WTC11 (cell line): ENCODE measurements around the gene LY6G6C.

ENCODE experiments used
- CREM ChIP-seq: sonication (generic); formaldehyde crosslinking; IDR thresholded peaks from 2 replicates; pipeline ENCODE4 v1.8.1; 2022; ENCODE audit warnings: mild to moderate bottlenecking, missing genetic modification reagents, moderate library complexity
- CTCF ChIP-seq: fragments of 200-600 bp; IDR thresholded peaks from 2 replicates; pipeline ENCODE4 v1.8.0; 2022; ENCODE audit warnings: antibody characterized with exemption
- E2F1 ChIP-seq: sonication (generic); formaldehyde crosslinking; IDR thresholded peaks from 2 replicates; pipeline ENCODE4 v1.8.0; 2022; ENCODE audit warnings: mild to moderate bottlenecking, missing genetic modification reagents
- ESRRA ChIP-seq: sonication (generic); formaldehyde crosslinking; IDR thresholded peaks from 2 replicates; pipeline ENCODE4 v1.8.1; 2022; ENCODE audit warnings: mild to moderate bottlenecking, missing genetic modification reagents, borderline replicate concordance
- ETV6 ChIP-seq: sonication (generic); formaldehyde crosslinking; IDR thresholded peaks from 2 replicates; pipeline ENCODE4 v1.8.1; 2022; ENCODE audit warnings: mild to moderate bottlenecking, missing genetic modification reagents
- PRDM15 ChIP-seq: sonication (generic); formaldehyde crosslinking; IDR thresholded peaks from 2 replicates; pipeline ENCODE4 v1.8.0; 2022; ENCODE audit warnings: missing genetic modification reagents
- SMAD4 ChIP-seq: sonication (generic); formaldehyde crosslinking; IDR thresholded peaks from 2 replicates; pipeline ENCODE4 v1.8.0; 2022; ENCODE audit warnings: mild to moderate bottlenecking, missing genetic modification reagents
- ZBTB21 ChIP-seq: sonication (generic); formaldehyde crosslinking; IDR thresholded peaks from 2 replicates; pipeline ENCODE4 v1.8.1; 2023; ENCODE audit warnings: mild to moderate bottlenecking, missing genetic modification reagents, borderline replicate concordance
- ZNF219 ChIP-seq: sonication (generic); formaldehyde crosslinking; IDR thresholded peaks from 2 replicates; pipeline ENCODE4 v1.8.0; 2023; ENCODE audit warnings: missing genetic modification reagents, mild to moderate bottlenecking, borderline replicate concordance
- TF ChIP-seq, protein P1 (sequence below): sonication (generic); formaldehyde crosslinking; conservative IDR thresholded peaks from 2 replicates; pipeline ENCODE4 v1.8.1; 2023; ENCODE audit warnings: mild to moderate bottlenecking, low read depth, missing genetic modification reagents, moderate library complexity

DNA sequence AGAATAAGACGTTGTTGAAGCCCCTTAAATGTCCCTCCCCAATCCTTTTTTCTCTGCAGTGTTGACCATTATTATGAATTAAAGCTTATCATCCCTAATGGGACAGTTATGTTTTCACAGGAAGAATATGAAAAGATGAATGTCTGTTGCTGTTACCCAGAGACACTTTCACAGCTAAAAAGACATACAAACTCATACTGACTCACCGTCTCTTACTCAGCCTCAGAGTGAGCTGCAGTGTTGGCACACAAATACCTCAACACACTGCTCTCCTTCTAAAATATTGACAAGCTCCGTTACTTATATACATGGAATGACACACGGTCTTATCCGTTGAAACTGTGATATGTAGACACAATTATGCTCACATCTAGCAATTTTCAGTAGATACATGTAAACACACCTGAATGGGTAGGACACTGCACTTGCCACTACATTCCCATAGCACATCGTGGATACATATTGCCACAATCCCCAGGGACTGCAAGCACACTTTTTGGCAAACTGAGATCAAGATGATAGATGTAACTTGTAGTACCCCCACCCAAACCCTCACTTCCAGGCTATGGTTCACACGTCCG lies 31.3 kb upstream of the LY6G6C start:
- TF ChIP-seq ESRRA (CRISPR knock-in tag) (no peak), CTCF (no peak), E2F1 (CRISPR knock-in tag) (no peak), ETV6 (CRISPR knock-in tag) (no peak), ZBTB21 (CRISPR knock-in tag) (no peak), SMAD4 (CRISPR knock-in tag) (no peak), CREM (no peak), PRDM15 (CRISPR knock-in tag) (no peak), ZNF219 (CRISPR knock-in tag) (no peak)
- TF ChIP-seq, protein P1, sequence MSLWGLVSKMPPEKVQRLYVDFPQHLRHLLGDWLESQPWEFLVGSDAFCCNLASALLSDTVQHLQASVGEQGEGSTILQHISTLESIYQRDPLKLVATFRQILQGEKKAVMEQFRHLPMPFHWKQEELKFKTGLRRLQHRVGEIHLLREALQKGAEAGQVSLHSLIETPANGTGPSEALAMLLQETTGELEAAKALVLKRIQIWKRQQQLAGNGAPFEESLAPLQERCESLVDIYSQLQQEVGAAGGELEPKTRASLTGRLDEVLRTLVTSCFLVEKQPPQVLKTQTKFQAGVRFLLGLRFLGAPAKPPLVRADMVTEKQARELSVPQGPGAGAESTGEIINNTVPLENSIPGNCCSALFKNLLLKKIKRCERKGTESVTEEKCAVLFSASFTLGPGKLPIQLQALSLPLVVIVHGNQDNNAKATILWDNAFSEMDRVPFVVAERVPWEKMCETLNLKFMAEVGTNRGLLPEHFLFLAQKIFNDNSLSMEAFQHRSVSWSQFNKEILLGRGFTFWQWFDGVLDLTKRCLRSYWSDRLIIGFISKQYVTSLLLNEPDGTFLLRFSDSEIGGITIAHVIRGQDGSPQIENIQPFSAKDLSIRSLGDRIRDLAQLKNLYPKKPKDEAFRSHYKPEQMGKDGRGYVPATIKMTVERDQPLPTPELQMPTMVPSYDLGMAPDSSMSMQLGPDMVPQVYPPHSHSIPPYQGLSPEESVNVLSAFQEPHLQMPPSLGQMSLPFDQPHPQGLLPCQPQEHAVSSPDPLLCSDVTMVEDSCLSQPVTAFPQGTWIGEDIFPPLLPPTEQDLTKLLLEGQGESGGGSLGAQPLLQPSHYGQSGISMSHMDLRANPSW: no peak
